Measurements from ENCODE around the gene IL1RAPL2. TPM values are rescaled to one million over a fixed set of nuclear protein-coding genes. Genes with fewer than 3 reads are reported as not detected.

The IL1RAPL2 gene
- total RNA-seq, 2 experiments from 2014 or later, result not detected

- Mint-ChIP-seq H3K4me3 (no peak overlapping the region), H3K9me3 (no peaks in the 10 kb centered on the region), H3K27me3 (no peaks in the 10 kb centered on the region), H3K27ac (no peak overlapping the region), H3K36me3 (ENCODE audit: low read depth) (no peaks in the 10 kb centered on the region), H3K4me1 (no peaks in the 10 kb centered on the region)
- ChIA-PET CTCF (no interaction called here), POLR2A (no interaction called here)
- DNase-seq, result no peak
These were observed 700.5 kb downstream of the IL1RAPL2 start for GRCh38 chrX:105266456-105266855.

GRCh38 chrX:105267167-105267566, 701.2 kb downstream of the IL1RAPL2 start:
- H3K9me3 Mint-ChIP-seq, result no peaks in the 10 kb centered on the region
- ChIA-PET POLR2A (no interaction called here), CTCF (no interaction called here)
- no peak for DNase-seq
- H3K36me3 Mint-ChIP-seq (ENCODE audit: low read depth), result no peaks in the 10 kb centered on the region
- H3K27ac Mint-ChIP-seq, result no peak overlapping the region
- no peak overlapping the region for H3K4me3 Mint-ChIP-seq
- H3K4me1 Mint-ChIP-seq, result no peaks in the 10 kb centered on the region
- no peaks in the 10 kb centered on the region for H3K27me3 Mint-ChIP-seq

GRCh38 chrX:105269386-105269785, 703.4 kb downstream of the IL1RAPL2 start:
- no peaks in the 10 kb centered on the region for H3K27me3 Mint-ChIP-seq
- no peaks in the 10 kb centered on the region for H3K9me3 Mint-ChIP-seq
- ChIA-PET CTCF (no interaction called here), POLR2A (no interaction called here)
- no peaks in the 10 kb centered on the region for H3K36me3 Mint-ChIP-seq (ENCODE audit: low read depth)
- no peak overlapping the region for H3K4me3 Mint-ChIP-seq
- H3K4me1 Mint-ChIP-seq, result no peaks in the 10 kb centered on the region
- DNase-seq, result no peak
- no peak overlapping the region for H3K27ac Mint-ChIP-seq

GRCh38 chrX:105273326-105273725, 707.3 kb downstream of the IL1RAPL2 start:
- CTCF ChIA-PET, result no interaction called here
- POLR2A ChIA-PET, result no interaction called here
- peaks cover 2% of the 10 kb centered on the region for H3K9me3 Mint-ChIP-seq
- no peaks in the 10 kb centered on the region for H3K4me1 Mint-ChIP-seq
- H3K27me3 Mint-ChIP-seq, result no peaks in the 10 kb centered on the region
- no peaks in the 10 kb centered on the region for H3K36me3 Mint-ChIP-seq (ENCODE audit: low read depth)
- no peak for DNase-seq
- no peak overlapping the region for H3K4me3 Mint-ChIP-seq
- no peak overlapping the region for H3K27ac Mint-ChIP-seq

- DNase-seq, result no peak
- no peaks in the 10 kb centered on the region for H3K4me1 Mint-ChIP-seq
- H3K36me3 Mint-ChIP-seq (ENCODE audit: low read depth), result no peaks in the 10 kb centered on the region
- H3K27me3 Mint-ChIP-seq, result no peaks in the 10 kb centered on the region
- CTCF ChIA-PET, result no interaction called here
- POLR2A ChIA-PET, result no interaction called here
- H3K9me3 Mint-ChIP-seq, result peaks cover 2% of the 10 kb centered on the region
- no peak overlapping the region for H3K4me3 Mint-ChIP-seq
- no peak overlapping the region for H3K27ac Mint-ChIP-seq
These were observed 708.1 kb downstream of the IL1RAPL2 start for GRCh38 chrX:105274091-105274490.

GRCh38 chrX:105277132-105277531, 711.1 kb downstream of the IL1RAPL2 start:
- Mint-ChIP-seq H3K27ac (no peak overlapping the region), H3K4me1 (no peaks in the 10 kb centered on the region), H3K9me3 (peaks cover 2% of the 10 kb centered on the region), H3K36me3 (ENCODE audit: low read depth) (no peaks in the 10 kb centered on the region), H3K27me3 (no peaks in the 10 kb centered on the region), H3K4me3 (no peak overlapping the region)
- POLR2A ChIA-PET, result no interaction called here
- CTCF ChIA-PET, result no interaction called here
- DNase-seq, result no peak

- ChIA-PET CTCF (no interaction called here), POLR2A (no interaction called here)
- no peaks in the 10 kb centered on the region for H3K27me3 Mint-ChIP-seq
- H3K4me1 Mint-ChIP-seq, result no peaks in the 10 kb centered on the region
- H3K36me3 Mint-ChIP-seq (ENCODE audit: low read depth), result no peaks in the 10 kb centered on the region
- peaks cover 2% of the 10 kb centered on the region for H3K9me3 Mint-ChIP-seq
- H3K4me3 Mint-ChIP-seq, result no peak overlapping the region
- no peak for DNase-seq
- no peak overlapping the region for H3K27ac Mint-ChIP-seq
These were observed 716.1 kb downstream of the IL1RAPL2 start for GRCh38 chrX:105282077-105282476.

- Mint-ChIP-seq H3K4me3 (no peak overlapping the region), H3K27me3 (no peaks in the 10 kb centered on the region), H3K27ac (no peak overlapping the region), H3K9me3 (no peaks in the 10 kb centered on the region), H3K4me1 (no peaks in the 10 kb centered on the region), H3K36me3 (ENCODE audit: low read depth) (no peaks in the 10 kb centered on the region)
- ChIA-PET POLR2A (no interaction called here), CTCF (no interaction called here)
- no peak for DNase-seq
These were observed 731.0 kb downstream of the IL1RAPL2 start for GRCh38 chrX:105297041-105297440.

GRCh38 chrX:105299286-105299685, 733.3 kb downstream of the IL1RAPL2 start:
- no peak for DNase-seq
- ChIA-PET CTCF (no interaction called here), POLR2A (no interaction called here)
- Mint-ChIP-seq H3K9me3 (no peaks in the 10 kb centered on the region), H3K4me3 (no peak overlapping the region), H3K27me3 (no peaks in the 10 kb centered on the region), H3K4me1 (no peaks in the 10 kb centered on the region), H3K27ac (no peak overlapping the region), H3K36me3 (ENCODE audit: low read depth) (no peaks in the 10 kb centered on the region)

- H3K36me3 Mint-ChIP-seq (ENCODE audit: low read depth), result no peaks in the 10 kb centered on the region
- POLR2A ChIA-PET, result no interaction called here
- H3K4me3 Mint-ChIP-seq, result no peak overlapping the region
- DNase-seq, result no peak
- no peaks in the 10 kb centered on the region for H3K4me1 Mint-ChIP-seq
- CTCF ChIA-PET, result no interaction called here
- H3K27ac Mint-ChIP-seq, result no peak overlapping the region
- H3K27me3 Mint-ChIP-seq, result no peaks in the 10 kb centered on the region
- no peaks in the 10 kb centered on the region for H3K9me3 Mint-ChIP-seq
These were observed 736.2 kb downstream of the IL1RAPL2 start for GRCh38 chrX:105302246-105302645.

GRCh38 chrX:105307762-105308161, 741.8 kb downstream of the IL1RAPL2 start:
- POLR2A ChIA-PET, result no interaction called here
- DNase-seq, result no peak
- no peaks in the 10 kb centered on the region for H3K36me3 Mint-ChIP-seq (ENCODE audit: low read depth)

GRCh38 chrX:105313596-105313995, 747.6 kb downstream of the IL1RAPL2 start:
- Mint-ChIP-seq H3K9me3 (no peaks in the 10 kb centered on the region), H3K4me1 (no peaks in the 10 kb centered on the region), H3K36me3 (ENCODE audit: low read depth) (no peaks in the 10 kb centered on the region), H3K4me3 (no peak overlapping the region), H3K27ac (no peak overlapping the region), H3K27me3 (no peaks in the 10 kb centered on the region)
- CTCF ChIA-PET, result no interaction called here
- DNase-seq, result no peak
- POLR2A ChIA-PET, result no interaction called here

More at GRCh38 chrX:105307762-105308161, 741.8 kb downstream of the IL1RAPL2 start:
- Mint-ChIP-seq H3K4me1 (no peaks in the 10 kb centered on the region), H3K4me3 (no peak overlapping the region), H3K9me3 (no peaks in the 10 kb centered on the region), H3K27me3 (no peaks in the 10 kb centered on the region), H3K27ac (no peak overlapping the region)
- CTCF ChIA-PET, result no interaction called here

GRCh38 chrX:105314458-105314857, 748.5 kb downstream of the IL1RAPL2 start:
- CTCF ChIA-PET, result no interaction called here
- H3K4me3 Mint-ChIP-seq, result no peak overlapping the region
- POLR2A ChIA-PET, result no interaction called here

GRCh38 chrX:105315248-105315647, 749.2 kb downstream of the IL1RAPL2 start:
- Mint-ChIP-seq H3K9me3 (no peaks in the 10 kb centered on the region), H3K4me3 (no peak overlapping the region), H3K4me1 (no peaks in the 10 kb centered on the region), H3K27me3 (no peaks in the 10 kb centered on the region), H3K36me3 (ENCODE audit: low read depth) (no peaks in the 10 kb centered on the region), H3K27ac (no peak overlapping the region)
- CTCF ChIA-PET, result no interaction called here
- POLR2A ChIA-PET, result no interaction called here
- DNase-seq, result no peak

More at GRCh38 chrX:105314458-105314857, 748.5 kb downstream of the IL1RAPL2 start:
- H3K27ac Mint-ChIP-seq, result no peak overlapping the region
- H3K4me1 Mint-ChIP-seq, result no peaks in the 10 kb centered on the region
- no peaks in the 10 kb centered on the region for H3K9me3 Mint-ChIP-seq
- no peak for DNase-seq
- no peaks in the 10 kb centered on the region for H3K27me3 Mint-ChIP-seq
- H3K36me3 Mint-ChIP-seq (ENCODE audit: low read depth), result no peaks in the 10 kb centered on the region

GRCh38 chrX:105317117-105317516, 751.1 kb downstream of the IL1RAPL2 start:
- no peaks in the 10 kb centered on the region for H3K36me3 Mint-ChIP-seq (ENCODE audit: low read depth)
- H3K4me1 Mint-ChIP-seq, result no peaks in the 10 kb centered on the region
- H3K27ac Mint-ChIP-seq, result no peak overlapping the region
- no peak overlapping the region for H3K4me3 Mint-ChIP-seq
- POLR2A ChIA-PET, result no interaction called here
- no peak for DNase-seq
- no peaks in the 10 kb centered on the region for H3K27me3 Mint-ChIP-seq
- no peaks in the 10 kb centered on the region for H3K9me3 Mint-ChIP-seq
- CTCF ChIA-PET, result no interaction called here
